HepG2 (cell line): ENCODE results near the gene FZD4. TPM values are rescaled to one million over a fixed set of nuclear protein-coding genes. Genes with fewer than 3 reads are reported as not detected.

Experiments used
- AFF4 ChIP-seq: sonication (generic); formaldehyde crosslinking; IDR thresholded peaks from 2 replicates; pipeline ENCODE4 v1.4.0; 2020; ENCODE audit warnings: missing genetic modification reagents
- ARNT ChIP-seq: fragments of 450-650 bp; IDR thresholded peaks from 2 replicates; pipeline ENCODE4 v1.6.1; 2017
- EP300 ChIP-seq, 3 experiments: sonication (generic) in 1 of 3; formaldehyde crosslinking in 1 of 3; IDR thresholded peaks; 2 replicates each; pipeline versions ENCODE4 v1.5.1 to v1.6.1; 2011 to 2020; ENCODE audit warnings: low read depth in 2 of 3, low read length in 2 of 3, borderline replicate concordance in 1 of 3, improper control_type of control experiment in 1 of 3, mild to moderate bottlenecking in 1 of 3, missing genetic modification reagents in 1 of 3, moderate library complexity in 1 of 3
- FOSL1 ChIP-seq: sonication (generic); formaldehyde crosslinking; IDR thresholded peaks from 2 replicates; pipeline ENCODE4 v1.9.0; 2021; ENCODE audit warnings: missing genetic modification reagents, borderline replicate concordance
- HMGXB3 ChIP-seq: sonication (generic); formaldehyde crosslinking; IDR thresholded peaks from 2 replicates; pipeline ENCODE4 v1.4.0; 2020; ENCODE audit warnings: missing genetic modification reagents, borderline replicate concordance
- HNF4G ChIP-seq, 2 experiments: sonication (generic) in 1 of 2; formaldehyde crosslinking in 1 of 2; IDR thresholded peaks; 2 replicates each; pipeline versions ENCODE4 v1.4.0 to v1.6.1; 2011 to 2020; ENCODE audit warnings: borderline replicate concordance in 2 of 2, low read depth in 2 of 2, mild to moderate bottlenecking in 2 of 2, low read length in 1 of 2, missing genetic modification reagents in 1 of 2, moderate library complexity in 1 of 2
- KMT2B ChIP-seq: IDR thresholded peaks from 2 replicates; pipeline ENCODE4 v1.6.1; 2016; ENCODE audit warnings: missing genetic modification reagents, missing compliant biosample characterization
- MEF2D ChIP-seq: sonication (generic); formaldehyde crosslinking; IDR thresholded peaks from 2 replicates; pipeline ENCODE4 v1.5.1; 2020; ENCODE audit warnings: mild to moderate bottlenecking, missing genetic modification reagents
- SMYD3 ChIP-seq: sonication (generic); formaldehyde crosslinking; IDR thresholded peaks from 2 replicates; pipeline ENCODE4 v1.8.1; 2023; ENCODE audit warnings: mild to moderate bottlenecking, missing genetic modification reagents
- SNAPC5 ChIP-seq: sonication (generic); formaldehyde crosslinking; IDR thresholded peaks from 2 replicates; pipeline ENCODE4 v1.8.1; 2023; ENCODE audit warnings: mild to moderate bottlenecking, missing genetic modification reagents, borderline replicate concordance
- ZFP91 ChIP-seq: sonication (generic); formaldehyde crosslinking; IDR thresholded peaks from 2 replicates; pipeline ENCODE4 v1.9.0; 2022; ENCODE audit warnings: missing genetic modification reagents, mild to moderate bottlenecking, borderline replicate concordance
- ZMYM4 ChIP-seq: sonication (generic); formaldehyde crosslinking; IDR thresholded peaks from 2 replicates; pipeline ENCODE4 v1.8.1; 2023; ENCODE audit warnings: mild to moderate bottlenecking, missing genetic modification reagents
- ZNF552 ChIP-seq: sonication (generic); formaldehyde crosslinking; IDR thresholded peaks from 2 replicates; pipeline ENCODE4 v1.9.0; 2022; ENCODE audit warnings: missing genetic modification reagents, mild to moderate bottlenecking, borderline replicate concordance
- ZNF563 ChIP-seq: sonication (generic); formaldehyde crosslinking; IDR thresholded peaks from 2 replicates; pipeline ENCODE4 v1.8.0; 2022; ENCODE audit warnings: mild to moderate bottlenecking, moderate library complexity, missing genetic modification reagents
- ZNF777 ChIP-seq: sonication (generic); formaldehyde crosslinking; IDR thresholded peaks from 2 replicates; pipeline ENCODE4 v1.4.0; 2020; ENCODE audit warnings: missing genetic modification reagents
- polyA plus RNA-seq, 8 experiments: library from polyadenylated mRNA; depleted of rRNA in 3 of 8; stranded (reverse) in 7 of 8; unstranded in 1 of 8; fragments of >200 nt; fragmentation: Illumina TruSeq in 4 of 8; extraction: Trizol in 4 of 8; gene quantifications; 2 replicates each; pipeline versions ENCODE4 v1.2.1 to v1.2.3, GENCODE V29; 2011 to 2016; ENCODE audit warnings: low read depth in 4 of 8, missing spikeins in 1 of 8, mixed read lengths in 1 of 8; ENCODE audit not compliant: insufficient read depth in 1 of 8
- total RNA-seq, 5 experiments: library from RNA; depleted of rRNA; stranded (reverse); fragments of >200 nt; fragmentation: Illumina TruSeq; extraction: Trizol; gene quantifications; 2 replicates each; pipeline ENCODE4 v1.2.3, GENCODE V29; 2016; ENCODE audit warnings: low read depth in 1 of 5

FZD4 gene
- total and polyA plus RNA-seq, 2 of the 13 experiments (the other 11 are each of a cell fraction or from before 2014, with no cell fraction given) = 46.5 to 70.4 TPM

- TF ChIP-seq ZNF552 (CRISPR knock-in tag) (no peak), AFF4 (CRISPR knock-in tag) (no peak), FOSL1 (CRISPR knock-in tag) (no peak), ZFP91 (CRISPR knock-in tag) (peak; percentile 52; the same call in 1 of the 2 replicates), HNF4G (IDR thresholded peaks at IDR 0.05; ENCODE audit: borderline replicate concordance, low read depth, low read length) (peak; percentile 45; the same call in 1 of the 2 replicates), HNF4G (CRISPR knock-in tag; IDR thresholded peaks at IDR 0.05; ENCODE audit: borderline replicate concordance, low read depth) (no peak), ZMYM4 (peak; percentile 15; the same call in 1 of the 2 replicates), SNAPC5 (CRISPR knock-in tag) (0 out of 2 replicates have a peak, but pooled peaks have one; percentile 45), KMT2B (CRISPR knock-in tag) (peak; percentile 37; the same call in 1 of the 2 replicates), ZNF563 (CRISPR knock-in tag) (peak; percentile 53; the same call in 1 of the 2 replicates), ARNT (no peak), EP300 (IDR thresholded peaks at IDR 0.05; ENCODE audit: low read depth in 2 of 2, low read length in 2 of 2) (peak in 1 of 2 experiments; percentile 45; a peak in 1 of 4 replicates), EP300 (CRISPR knock-in tag; IDR thresholded peaks at IDR 0.05; ENCODE audit: borderline replicate concordance) (no peak; the same call in 1 of the 2 replicates), ZNF777 (0 out of 2 replicates have a peak, but pooled peaks have one; percentile 15), SMYD3 (0 out of 2 replicates have a peak, but pooled peaks have one; percentile 30), HMGXB3 (CRISPR knock-in tag) (peak; percentile 76; the same call in 1 of the 2 replicates), MEF2D (no peak)
Observed at GRCh38 chr11:86940122-86940777, 14.9 kb downstream of the FZD4 start (continued).
